Omental fat pad (tissue), 4 donors: ENCODE results near the gene TSPAN33. TPM values are rescaled to one million over a fixed set of nuclear protein-coding genes. Genes with fewer than 3 reads are reported as not detected.
"Not testable (repeated sequence)": the region's sequence is repeated elsewhere in the genome, so short reads cannot be mapped to it uniquely, and the experiment has no call there.

Experiments
- ATAC-seq: fragments of 150-250 bp; one replicate; pipeline ENCODE4 v1.9.1; 2016; ENCODE audit warnings: mild to moderate bottlenecking, moderate library complexity; ENCODE audit not compliant: low FRiP score
- DNase-seq: peaks from one replicate; pipeline ENCODE4 v3.0.0-alpha.2; 2019; ENCODE audit warnings: low spot score
- total RNA-seq, 4 donors: library from RNA; depleted of rRNA; stranded (reverse); fragments of >200 nt; gene quantifications; one replicate each; pipeline ENCODE4 v1.1.0, GENCODE V29; 2016
- TF ChIP-seq, protein P1 (sequence below), 3 donors: fragments of 450-650 bp; IDR thresholded peaks; one replicate each; pipeline ENCODE4 v1.5.1; 2016 to 2017; ENCODE audit warnings: antibody characterized with exemption in 3 of 3, mild to moderate bottlenecking in 3 of 3, moderate library complexity in 2 of 3

Gene TSPAN33
- total RNA-seq, 4 donors from 2014 or later, result 1.7 to 8.1 (median 7.0) TPM

DNA sequence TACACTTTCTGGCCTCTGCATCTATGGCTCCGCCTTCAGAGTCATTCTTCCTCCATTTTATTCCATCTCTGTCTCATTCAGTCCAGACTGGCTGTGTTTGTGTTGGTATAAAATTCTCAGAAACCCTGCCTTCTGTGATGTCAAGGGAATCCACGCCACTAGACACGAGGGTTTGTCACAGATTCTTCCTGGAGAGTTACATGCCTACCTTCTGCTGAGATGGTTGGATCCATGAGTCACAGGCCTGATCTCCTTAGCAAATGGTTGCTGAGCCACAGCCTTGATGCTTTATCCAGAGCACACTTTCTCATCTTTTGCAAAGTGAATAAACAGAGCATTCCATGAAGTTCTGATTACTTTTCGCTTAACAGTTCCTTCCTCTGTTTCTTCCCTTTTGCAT, 35.9 kb upstream of the TSPAN33 start:
- ATAC-seq (no peak), DNase-seq (no peak)
- TF ChIP-seq, protein P1, sequence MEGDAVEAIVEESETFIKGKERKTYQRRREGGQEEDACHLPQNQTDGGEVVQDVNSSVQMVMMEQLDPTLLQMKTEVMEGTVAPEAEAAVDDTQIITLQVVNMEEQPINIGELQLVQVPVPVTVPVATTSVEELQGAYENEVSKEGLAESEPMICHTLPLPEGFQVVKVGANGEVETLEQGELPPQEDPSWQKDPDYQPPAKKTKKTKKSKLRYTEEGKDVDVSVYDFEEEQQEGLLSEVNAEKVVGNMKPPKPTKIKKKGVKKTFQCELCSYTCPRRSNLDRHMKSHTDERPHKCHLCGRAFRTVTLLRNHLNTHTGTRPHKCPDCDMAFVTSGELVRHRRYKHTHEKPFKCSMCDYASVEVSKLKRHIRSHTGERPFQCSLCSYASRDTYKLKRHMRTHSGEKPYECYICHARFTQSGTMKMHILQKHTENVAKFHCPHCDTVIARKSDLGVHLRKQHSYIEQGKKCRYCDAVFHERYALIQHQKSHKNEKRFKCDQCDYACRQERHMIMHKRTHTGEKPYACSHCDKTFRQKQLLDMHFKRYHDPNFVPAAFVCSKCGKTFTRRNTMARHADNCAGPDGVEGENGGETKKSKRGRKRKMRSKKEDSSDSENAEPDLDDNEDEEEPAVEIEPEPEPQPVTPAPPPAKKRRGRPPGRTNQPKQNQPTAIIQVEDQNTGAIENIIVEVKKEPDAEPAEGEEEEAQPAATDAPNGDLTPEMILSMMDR (IDR thresholded peaks at IDR 0.05), result no peak

DNA sequence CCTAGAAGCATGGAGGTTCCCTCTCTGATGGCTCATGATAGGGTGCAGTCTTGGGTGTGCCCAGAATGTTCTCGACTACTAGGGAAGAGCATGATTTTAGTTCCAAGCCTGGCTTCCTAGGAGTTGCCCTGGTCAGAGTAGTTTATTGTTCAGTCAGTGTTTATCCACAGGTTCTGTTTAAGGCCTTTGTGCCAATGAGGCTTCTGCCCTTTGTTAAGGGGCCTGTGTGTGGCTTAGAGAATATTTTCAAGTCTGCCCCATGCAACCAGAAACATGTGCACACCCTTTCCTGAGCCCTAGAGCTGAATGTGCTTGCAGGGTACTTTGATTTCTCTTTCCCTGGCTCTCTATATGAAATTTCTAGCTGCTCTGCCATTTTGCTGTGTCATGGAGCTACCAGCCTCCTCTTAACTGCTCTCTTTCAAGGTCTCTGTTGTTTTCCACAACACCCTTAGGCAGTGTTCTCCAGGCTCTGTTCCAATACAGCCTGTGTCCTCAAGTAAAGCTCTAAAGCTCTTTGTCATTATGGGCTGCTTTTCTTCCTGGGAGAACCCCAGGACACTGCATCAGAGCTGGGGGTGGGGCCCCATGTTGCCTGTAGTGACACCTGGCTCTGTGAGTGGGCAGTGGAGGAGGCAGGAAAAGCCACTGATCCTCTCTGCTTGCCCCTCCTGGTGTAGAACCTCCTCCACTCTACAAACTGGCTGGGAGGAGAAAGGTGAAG, 34.1 kb upstream of the TSPAN33 start:
- ATAC-seq, result no peak
- DNase-seq, result no peak
- TF ChIP-seq, protein P1 (IDR thresholded peaks at IDR 0.05), result no peak

DNA sequence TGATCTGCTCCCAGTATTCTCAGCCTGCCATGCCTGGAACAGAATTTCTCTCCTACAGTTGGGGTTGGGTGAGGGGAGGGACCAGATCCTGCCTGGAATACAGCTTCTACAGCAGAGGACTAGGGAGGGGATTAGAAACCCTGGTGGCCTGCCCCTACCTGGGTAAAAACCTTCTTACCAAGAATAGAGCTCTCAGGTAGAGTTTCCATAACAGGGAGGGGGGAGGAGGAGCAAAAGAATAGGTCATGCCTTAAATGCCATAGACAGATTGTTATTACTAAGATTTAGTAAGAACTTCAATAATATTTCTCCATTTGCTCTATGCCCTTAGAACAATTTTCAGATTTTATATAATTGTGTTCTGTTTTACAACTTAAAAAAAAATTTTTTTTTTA, 33.5 kb upstream of the TSPAN33 start:
- TF ChIP-seq, protein P1 (IDR thresholded peaks at IDR 0.05), result no peak
- DNase-seq (no peak), ATAC-seq (no peak)

DNA sequence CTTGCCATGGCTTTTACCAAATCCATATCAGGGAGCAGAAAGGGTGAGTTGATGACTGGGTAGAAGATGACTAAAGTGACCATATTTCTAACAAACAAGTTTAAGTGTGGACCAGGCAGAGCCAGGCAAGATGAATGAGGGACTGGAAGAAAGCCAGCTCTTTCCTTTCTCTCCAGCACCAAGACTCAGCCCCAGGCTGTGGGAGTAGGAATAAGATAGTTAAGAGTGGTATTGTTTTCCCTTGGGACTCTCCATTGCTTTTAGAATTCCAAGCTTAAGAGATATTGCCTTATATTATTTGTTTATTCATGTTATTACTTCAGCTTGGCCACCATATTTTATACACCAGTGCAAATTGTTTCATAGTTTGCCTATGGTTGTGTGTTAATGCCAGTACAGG, 28.8 kb upstream of the TSPAN33 start:
- DNase-seq (no peak), ATAC-seq (no peak)
- TF ChIP-seq, protein P1 (IDR thresholded peaks at IDR 0.05), result no peak

DNA sequence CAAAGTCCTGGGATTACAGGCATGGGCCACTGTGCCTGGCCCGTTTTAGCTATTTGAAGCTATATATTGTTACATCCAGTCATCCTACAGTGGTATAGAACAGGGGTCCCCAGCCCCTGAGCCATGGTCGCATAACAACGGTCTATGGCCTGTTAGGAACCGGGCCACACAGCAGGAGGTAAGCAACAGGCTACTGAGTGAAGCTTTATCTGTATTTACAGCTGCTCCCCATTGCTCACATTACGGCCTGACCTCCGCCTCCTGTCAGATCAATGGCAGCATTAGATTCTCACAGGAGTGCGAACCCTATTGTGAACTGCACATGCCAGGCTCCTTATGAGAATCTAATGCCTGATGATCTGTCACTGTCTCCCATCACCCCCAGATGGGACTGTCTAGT, 26.3 kb upstream of the TSPAN33 start:
- ATAC-seq (no peak), DNase-seq (no peak)
- TF ChIP-seq, protein P1 (IDR thresholded peaks at IDR 0.05), result no peak

DNA sequence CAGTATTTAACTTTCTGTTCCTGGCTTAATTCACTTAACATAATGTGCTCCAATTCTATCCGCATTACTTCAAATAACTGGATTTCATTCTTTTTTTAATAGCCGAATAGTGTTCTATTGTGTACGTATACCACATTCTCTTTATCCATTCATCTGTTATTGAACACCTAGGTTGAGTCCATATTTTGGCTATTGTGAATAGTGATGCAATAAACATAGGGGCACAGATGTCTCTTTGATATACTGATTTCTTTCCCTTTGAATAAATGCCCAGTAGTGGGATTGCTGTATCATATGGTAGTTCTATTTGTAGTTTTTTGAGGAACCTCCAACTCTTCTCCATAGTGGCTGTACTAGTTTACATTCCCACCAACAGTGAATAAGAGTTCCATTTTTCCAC, 25.5 kb upstream of the TSPAN33 start:
- ATAC-seq (no peak), DNase-seq (no peak)
- TF ChIP-seq, protein P1 (IDR thresholded peaks at IDR 0.05), result no peak

DNA sequence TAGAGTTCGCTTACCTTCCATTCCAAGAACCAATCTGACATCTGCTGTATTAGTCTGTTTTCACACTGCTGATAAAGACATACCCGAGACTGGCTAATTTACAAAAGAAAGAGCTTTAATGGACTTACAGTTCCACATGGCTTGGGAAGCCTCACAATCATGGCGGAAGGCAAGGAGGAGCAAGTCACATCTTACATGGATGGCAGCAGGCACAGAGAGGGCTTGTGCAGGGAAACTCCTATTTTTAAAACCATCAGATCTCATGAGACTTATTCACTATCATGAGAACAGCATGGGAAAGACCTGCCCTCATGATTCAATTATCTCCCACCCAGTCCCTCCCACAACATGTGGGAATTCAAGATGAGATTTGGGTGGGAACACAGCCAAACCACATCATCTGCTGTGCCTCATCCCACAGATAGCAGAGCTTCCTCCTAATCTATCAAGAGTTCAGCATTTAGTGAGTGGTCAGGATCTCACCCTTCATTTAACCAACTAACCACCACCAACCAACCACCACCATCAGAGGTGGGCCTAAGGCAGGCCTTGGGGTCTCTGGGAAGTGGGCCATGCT, 22.9 kb upstream of the TSPAN33 start:
- ATAC-seq, DNase-seq: not testable (repeated sequence)
